ENCODE results near the gene GPC6.

DNA sequence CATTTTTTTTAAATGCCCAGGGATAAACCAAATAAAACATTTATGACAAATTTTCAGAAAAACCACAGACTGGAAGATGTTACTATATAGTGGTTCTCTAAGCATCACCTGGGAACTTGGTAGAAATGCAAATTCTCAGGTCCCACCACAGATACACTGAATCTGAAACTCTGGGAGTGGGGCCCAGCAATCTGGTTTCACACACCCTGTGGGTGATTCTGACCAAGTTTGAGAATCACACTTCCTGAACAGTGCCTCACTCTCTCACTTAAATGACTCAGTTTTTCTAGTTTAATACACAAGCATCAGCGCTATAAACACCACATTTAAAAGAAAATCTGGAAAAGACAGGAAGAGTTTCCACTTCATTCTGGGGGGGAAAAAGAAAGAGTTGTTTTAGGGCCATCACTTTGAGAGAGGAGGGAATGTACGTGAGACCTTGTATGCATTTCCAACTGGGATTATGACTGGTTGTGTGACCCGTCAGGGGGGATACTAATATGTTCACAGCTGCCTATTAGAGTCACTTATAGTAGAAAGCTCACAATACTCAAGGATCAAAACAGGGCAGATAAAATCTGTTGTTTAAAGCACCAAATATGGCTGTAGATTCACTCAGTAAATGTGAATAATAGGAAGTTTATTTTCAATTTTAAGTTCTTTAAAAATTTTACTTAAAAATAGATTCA lies 567.7 kb downstream of the GPC6 start:
- TF ChIP-seq EZH2 (IDR thresholded peaks at IDR 0.05; ENCODE audit: insufficient read depth, poor library complexity, severe bottlenecking) (no peak), EZH2phosphoT487 (IDR thresholded peaks at IDR 0.05; ENCODE audit: insufficient read depth, low read depth) (no peak)

Data from GM23248 (cell line).